ENCODE results near the gene SCD5.

The SCD5 gene

DNA sequence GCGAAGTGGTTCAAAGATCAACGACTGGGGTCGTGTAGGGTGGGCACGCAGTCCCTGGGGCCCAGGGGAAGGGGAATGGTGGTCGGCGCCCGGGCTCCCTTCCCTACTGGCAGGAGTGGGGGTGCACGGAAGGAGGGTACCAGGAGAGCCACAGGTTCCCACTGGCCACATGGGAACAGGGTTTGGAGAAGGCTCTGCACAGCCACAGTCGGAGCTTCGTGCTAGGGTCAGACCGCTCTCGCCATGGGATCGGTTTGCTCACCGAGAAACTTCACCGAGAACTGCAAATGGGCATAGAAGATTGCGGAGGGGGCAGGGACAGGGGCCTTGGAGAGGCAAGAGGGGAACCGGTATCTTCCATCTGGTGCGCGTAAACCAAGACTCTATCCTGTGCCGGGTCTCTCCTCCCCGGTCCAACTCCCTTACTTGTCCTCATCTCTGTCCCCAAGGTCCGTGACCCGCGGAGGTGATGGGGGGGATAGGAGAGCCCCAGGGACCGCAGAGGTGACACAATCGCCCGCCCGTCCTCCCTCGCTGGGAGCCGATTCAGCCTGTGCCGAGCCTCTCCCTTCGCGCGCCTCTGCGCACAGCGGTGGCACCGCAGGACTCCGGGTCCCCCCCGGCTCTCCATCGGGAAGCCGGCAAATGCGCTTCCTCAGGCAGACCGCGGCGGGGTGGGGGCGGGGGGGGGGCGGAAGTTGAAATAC lies 1.0 kb downstream of the SCD5 start:
- in situ Hi-C loops (cut with MboI; ENCODE audit: low sequenced_read_pairs): no loop called here

DNA sequence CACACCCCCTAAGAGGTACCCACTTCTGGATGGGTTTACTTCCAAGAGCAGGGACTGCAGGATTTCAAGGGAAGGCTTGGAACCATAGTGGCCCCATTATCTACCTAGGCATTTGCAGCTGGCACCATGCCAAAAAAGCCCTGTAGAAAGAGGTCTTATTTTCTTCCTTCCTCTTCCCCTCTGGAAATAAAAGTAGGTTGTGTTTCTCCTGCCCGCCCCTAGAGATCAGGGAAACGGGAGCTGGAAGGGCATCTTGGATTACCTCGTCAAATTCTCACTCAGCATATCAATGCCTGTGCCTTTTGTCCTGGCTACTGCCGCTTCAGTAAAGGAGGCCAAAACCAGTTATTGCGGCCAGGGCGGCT lies 1.6 kb downstream of the SCD5 start:
- in situ Hi-C loops (cut with MboI; ENCODE audit: low sequenced_read_pairs): no loop called here

DNA sequence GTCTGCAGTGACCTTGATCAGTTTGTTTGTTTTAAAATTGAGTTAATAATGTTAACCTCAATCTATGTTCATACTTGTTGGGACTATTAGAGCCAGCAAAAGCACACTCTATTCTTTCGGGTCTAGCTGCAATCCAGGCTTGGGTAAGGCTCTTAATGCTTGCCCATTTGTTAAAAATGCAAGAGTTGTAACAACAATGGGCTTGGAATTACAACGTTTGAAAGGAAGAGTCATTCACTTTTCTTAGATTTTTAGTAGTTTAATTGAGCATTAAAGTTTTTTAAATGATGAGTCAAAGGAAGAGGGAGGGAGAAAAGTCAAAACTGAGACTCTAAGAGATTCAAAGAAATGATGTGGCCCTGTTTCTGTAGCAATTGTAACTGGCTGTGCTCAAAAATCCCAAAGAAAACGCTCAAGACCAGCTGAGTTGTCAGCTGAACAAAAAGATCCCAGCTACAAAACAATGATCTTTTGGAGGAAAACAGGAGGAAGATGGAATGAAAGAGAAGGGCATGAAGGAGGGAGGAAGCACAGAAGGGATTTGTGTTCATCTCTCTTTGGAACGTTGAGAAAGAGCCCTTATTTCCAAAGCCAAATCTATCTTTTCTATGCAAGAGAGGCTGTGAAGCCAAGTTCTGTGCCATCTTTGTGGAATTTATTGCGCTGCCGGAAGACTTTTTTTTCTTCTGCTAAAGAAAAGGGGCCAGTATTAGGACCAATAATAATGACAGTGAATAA lies 5.5 kb downstream of the SCD5 start:
- in situ Hi-C loops (cut with MboI; ENCODE audit: low sequenced_read_pairs): no loop called here

DNA sequence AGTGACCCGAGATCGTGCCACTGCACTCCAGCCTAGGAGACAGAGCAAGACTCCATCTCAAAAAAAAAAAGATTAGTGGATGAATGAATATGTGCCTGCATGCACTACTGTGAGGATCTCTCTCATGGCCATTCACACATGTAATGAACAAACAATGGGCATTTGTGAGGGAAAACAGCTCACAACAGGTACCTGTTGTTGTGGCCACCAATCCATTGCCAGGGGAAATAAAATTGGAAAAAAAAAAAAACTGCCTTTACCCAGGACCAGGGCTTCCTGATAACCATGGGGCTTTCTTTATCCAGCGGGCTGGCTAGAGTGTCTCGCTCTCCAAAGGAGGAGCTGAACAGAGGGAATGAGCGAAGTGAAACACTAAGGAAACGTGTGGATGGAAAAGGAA lies 7.4 kb downstream of the SCD5 start:
- in situ Hi-C loops (cut with MboI; ENCODE audit: low sequenced_read_pairs): no loop called here

DNA sequence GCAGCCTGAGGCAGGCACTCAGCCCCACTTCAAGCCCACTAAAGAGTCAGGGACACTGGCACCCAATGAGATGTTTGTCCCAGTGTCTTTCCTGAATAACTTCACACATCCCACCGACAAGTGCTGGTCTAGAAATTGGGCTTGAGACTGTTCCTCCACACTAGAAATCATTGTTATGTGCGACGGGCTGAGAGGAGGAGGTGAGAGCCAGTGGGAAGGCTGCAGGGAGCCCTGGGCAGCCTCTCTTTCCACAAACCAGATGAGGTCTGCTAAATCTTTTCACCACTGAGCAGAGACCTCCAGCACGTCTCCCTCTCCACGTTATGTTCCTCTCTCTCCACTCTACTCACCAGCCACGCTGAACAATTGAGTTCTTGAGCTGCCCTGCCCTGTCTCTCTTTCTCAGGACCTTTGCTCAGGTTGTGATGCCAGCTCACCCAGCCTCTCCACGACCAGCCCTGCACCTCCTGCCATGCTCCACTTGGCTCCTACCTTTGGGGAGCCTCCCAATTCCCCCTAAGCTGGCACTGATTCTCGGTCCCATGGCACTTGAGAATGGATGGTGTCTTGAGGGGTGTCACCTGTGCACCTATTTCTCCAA lies 8.4 kb downstream of the SCD5 start:
- in situ Hi-C loops (cut with MboI; ENCODE audit: low sequenced_read_pairs): no loop called here

DNA sequence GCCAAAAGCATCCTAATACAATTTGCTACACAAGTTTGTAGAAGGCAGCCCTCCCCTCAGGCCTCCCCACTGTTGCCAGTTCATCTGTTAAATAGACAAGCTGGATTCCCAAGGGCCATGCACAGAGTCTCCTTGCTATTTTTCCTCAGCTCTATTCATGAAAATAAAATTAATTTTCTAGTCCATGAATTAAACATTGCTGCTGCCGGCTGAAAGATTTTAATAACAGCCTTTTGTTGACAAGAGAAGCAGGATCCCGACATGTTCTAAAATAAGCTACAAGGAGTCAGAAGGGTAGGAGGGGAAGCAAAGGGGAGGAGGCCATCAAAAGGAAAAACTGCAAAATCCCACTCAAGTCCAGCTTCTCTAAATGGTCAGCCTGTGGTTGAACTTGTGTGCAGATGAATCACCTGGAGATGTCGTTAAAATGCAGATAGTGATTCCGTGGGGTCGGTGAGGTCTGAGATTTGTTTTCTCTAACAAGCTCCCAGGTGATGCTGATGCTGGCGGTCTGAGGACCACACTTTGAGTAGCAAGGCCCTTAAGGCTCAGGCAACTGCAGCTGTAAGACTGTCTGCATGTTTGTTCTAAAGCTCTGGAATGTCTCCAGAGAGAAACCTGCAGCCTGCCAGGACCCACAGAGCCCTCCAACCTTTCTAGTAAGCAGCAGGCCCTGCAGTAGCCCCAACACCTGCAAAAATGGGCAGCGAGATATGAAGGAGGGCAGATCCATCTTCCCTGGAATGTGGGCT lies 9.4 kb downstream of the SCD5 start:
- in situ Hi-C loops (cut with MboI; ENCODE audit: low sequenced_read_pairs): no loop called here

DNA sequence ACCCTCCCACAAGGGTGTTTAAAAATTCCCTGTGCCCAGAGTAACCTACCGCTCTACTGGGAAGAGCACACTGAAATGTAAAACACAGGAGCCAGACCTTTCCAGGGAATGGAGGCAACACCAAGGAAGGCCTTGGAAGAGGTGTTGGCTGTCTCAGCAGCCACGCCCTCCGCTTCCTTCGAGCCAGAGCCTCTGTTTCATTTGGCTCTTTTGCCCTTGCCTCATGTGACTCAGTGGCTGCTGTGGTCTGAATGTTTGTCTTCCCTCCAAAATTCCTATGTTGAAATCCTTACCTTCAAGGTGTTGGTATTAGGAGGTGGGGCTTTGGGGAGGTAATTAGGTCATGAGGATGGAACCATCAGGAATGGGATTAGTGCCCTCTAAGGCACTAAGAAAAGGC lies 11.3 kb downstream of the SCD5 start:
- in situ Hi-C loops (cut with MboI; ENCODE audit: low sequenced_read_pairs): no loop called here

DNA sequence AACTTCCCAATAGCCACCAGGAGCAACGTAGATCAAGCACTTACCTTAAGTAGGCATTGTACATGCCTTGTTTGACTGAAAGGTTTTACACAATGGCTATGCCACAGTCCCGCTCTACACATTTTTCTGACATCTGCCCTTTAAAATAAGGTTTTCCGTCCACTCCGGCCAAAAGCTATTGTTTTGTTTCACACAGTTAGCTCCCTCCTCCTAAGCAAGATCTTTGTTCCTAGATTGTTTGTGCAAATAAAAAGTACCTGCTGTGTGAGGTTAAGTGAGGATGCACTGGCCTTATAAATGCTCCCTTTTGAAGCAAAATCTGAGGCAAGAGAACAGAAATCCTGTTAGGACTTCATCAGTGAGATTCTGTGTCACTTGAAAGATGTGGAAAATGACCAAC lies 11.8 kb downstream of the SCD5 start:
- in situ Hi-C loops (cut with MboI; ENCODE audit: low sequenced_read_pairs): no loop called here

DNA sequence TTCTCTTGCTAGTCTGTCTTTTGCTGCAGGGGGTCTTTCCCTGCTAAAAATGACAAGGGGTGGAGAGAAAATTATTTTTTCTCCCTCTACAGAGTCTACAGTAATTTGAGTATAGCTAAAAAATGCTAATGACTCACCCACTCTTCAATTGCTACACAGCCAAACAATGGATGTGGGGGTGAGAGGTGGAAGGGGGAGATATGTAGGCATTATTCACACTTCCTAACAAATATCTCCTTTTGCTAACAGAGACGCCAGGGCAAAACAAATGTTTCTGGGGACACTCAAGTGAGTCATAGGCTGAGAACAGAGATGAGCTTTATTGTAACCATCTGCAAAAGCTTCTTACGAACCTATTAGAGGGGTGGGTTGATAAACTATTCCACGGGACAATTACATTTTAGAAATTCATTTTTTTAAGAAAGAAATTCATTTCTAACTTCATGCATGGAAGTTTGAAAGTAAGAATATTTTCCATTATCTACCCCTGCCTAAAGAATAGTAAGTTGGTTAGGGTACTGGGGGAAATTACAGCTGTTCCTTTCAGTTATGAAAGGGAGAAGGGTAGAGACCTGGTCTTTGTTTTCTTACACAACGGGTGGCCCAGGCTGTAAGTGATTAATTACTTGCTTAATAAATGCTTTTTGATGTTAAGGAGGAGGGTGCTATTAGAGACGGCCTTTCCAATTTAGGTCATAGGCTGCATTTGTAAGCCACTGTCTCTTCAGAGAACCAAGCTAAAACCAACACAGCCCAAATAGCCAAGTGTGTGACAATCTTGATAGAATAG lies 12.8 kb downstream of the SCD5 start:
- in situ Hi-C loops (cut with MboI; ENCODE audit: low sequenced_read_pairs): no loop called here

DNA sequence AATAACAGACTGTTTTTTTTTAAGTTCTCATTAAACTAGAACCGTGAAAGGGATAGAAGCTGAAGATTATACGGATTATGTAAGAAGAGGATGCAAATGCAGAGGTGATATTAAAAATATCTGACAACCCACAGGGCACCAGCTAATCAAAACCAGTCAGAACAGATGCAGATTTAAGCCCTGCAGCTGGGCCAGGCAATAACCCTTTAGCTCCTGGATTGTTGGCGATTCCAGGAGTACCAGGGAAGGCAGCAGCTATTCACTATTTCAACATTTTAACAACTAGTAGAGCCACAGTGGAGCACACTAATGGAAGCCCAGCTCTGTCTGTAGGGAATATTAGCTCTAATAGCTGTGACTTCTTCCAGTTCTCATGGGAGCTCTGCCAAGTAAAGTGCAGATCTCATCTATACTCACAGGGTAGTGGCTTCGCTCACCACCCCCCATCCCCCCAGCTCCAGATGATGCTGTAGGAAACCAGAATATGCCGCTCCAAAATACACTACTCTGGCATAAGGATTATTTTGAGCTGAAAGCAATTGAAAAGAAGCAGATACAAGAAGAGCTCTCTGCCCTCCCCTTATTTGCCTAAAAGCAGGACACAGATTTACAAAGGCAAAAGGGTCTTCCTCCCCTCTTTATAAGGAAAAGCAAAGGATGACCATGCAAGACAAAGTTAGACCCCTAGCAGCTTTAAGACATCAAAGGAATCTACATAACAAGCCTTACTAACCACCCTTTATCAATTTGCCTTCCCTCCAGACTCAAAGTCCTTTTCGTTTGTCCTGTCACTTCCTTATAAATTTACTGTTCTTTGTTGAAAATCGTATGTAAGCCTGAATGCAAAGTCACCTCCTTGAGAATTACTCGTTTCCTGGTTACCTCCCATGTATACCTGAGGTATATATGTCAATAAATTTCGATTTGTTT lies 13.7 kb downstream of the SCD5 start:
- in situ Hi-C loops (cut with MboI; ENCODE audit: low sequenced_read_pairs): no loop called here

DNA sequence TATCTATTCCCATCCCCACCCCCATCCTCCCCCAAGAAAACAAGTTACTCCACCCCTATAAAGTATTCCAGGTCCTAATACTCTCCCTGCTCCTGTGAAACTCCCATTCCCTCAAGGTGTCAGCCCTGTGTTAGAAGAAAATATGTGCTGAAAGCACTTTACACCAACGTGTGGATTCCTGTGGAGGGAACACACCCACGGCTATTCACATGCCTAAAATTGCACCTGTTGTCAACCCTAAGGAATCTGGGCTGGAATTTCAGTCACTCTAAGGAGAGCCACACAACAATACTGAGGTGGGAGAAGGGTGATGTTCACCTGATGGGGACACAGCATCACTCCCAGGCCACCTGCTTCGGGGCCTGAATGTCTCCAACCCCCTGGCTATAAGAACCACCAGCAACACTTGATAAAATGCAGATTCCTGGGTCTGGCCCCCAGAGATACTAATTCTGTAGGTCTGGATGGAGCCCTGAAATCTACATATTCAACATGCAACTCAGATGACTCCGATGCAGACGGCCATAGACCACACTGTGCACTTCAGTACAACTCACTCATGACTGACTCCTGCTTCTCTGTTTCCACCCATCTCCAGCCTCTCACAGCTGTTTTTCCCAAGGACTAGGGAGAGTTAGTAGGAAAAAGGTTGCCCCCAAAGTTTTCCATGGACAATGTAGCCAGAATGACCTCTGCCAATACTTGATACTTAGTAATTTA lies 15.8 kb downstream of the SCD5 start:
- in situ Hi-C loops (cut with MboI; ENCODE audit: low sequenced_read_pairs): no loop called here

DNA sequence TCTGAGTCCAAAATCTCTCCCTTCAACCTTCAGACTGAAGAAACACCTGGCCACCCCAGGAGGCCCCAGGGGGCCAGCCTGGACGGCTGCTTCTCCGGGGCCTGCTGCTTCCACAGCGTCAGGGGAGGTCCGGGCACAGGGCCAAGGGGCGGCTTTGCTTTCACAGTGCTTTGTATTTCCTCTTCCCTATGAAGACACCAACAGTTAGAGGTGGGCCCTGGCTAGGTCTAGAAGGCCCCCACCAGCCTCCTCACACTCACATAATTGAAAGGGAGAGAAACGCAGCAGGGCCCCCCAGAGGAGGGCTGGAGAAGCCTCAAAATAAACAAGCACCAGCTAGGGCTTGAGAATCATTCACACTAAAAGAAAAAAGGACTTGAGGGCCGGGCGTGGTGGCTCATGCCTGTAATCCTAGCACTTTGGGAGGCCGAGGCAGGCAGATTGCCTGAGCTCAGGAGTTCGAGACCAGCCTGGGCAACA lies 17.8 kb downstream of the SCD5 start:
- in situ Hi-C loops (cut with MboI; ENCODE audit: low sequenced_read_pairs): no loop called here

DNA sequence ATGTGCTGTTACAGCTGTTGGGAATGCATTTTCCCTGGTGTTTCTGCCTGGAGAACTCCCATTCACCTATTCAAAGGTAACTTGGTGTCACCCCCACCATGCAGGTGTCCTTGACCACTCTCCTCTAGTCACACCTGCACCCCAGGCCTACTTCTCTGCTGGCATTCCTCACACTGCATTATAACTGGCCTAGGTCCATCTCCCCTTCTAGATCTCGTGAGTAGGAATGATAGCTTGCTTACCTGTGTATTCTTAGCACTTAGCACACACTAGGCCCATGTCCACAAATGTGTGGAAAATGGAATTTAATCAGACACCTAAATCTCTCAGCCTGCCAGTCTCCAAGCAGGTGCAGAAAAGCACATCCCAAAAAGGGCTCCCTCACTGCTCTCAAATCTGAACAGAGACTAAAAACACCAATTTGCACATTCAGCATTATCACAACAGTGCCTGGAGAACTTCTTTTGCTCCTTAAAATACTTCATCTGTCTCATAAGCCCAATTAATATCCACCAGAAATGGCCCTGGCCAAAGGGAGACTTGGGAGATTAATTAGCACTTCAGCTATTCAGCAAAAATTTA lies 18.3 kb downstream of the SCD5 start:
- in situ Hi-C loops (cut with MboI; ENCODE audit: low sequenced_read_pairs): no loop called here

DNA sequence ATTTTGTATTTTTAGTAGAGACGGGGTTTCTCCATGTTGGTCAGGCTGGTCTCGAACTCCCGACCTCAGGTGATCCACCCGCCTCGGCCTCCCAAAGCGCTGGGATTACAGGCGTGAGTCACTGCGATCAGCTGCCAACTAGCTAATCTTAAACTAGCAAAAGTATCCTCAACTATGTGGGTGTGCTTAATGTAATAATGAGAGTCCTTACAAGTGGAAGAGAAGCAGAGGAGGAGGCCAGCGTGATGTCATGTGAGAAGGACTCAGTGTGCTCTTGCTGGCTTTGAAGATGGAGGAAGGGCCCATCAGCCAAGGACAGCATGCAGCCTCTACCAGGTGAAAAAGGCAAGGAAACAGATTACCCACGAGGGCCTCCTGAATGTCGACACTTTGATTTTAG lies 19.6 kb downstream of the SCD5 start:
- in situ Hi-C loops (cut with MboI; ENCODE audit: low sequenced_read_pairs): no loop called here

DNA sequence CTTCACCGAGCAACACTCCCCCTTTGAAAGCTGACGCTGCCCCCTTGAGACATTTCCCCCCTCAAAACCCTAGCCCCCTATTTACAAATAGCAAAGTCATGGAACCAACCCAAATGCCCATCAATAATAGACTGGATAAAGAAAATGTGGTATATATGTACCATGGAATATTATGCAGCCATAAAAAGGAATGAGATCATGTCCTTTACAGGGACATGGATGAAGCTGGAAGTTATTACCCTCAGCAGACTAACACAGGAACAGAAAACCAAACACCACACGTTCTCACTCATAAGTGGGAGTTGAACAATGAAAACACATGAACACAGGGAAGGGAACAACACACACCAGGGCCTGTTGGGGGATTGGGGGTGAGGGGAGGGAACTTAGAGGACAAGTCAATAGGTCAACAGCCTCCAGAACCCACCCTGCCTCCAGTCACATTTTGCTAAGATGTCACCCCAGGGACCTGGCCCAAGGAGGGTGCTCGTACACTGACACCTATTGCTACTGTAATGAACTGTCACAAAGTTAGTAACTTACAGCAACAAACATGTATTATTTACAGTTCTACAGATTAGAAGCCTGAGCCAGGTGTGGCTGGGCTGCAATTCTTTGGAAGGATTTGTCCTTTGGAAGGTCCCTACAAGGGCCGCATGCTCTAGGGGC lies 20.6 kb downstream of the SCD5 start:
- in situ Hi-C loops (cut with MboI; ENCODE audit: low sequenced_read_pairs): no loop called here

DNA sequence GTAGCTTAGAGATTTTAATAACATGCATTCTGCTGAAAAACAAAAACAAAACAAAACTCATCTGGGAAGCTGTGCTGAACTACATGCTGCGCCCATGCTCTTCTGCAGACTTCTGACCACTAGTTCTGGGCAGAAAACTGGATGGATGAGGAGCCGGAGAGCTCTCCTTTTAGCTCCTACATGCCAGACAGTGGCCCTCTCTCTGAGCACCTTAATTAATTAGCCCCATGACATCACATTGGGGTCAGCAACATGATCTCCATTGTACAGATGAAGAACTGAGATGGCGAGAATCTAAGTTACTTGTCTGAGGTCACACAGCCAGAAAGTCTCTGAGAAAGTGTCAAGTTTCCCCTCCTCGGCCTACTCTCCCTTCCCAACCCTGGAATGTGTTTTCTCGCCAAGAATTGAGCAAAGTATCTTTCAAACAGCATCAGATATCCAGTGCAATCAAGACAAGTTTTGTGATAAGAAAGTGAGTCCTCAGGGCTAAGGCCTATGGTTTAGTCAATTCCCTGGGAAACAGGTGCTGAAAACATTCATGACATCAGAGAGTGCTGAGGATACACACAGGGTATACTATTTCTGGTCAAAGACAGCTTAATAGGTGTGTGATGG lies 21.6 kb downstream of the SCD5 start:
- in situ Hi-C loops (cut with MboI; ENCODE audit: low sequenced_read_pairs): no loop called here

DNA sequence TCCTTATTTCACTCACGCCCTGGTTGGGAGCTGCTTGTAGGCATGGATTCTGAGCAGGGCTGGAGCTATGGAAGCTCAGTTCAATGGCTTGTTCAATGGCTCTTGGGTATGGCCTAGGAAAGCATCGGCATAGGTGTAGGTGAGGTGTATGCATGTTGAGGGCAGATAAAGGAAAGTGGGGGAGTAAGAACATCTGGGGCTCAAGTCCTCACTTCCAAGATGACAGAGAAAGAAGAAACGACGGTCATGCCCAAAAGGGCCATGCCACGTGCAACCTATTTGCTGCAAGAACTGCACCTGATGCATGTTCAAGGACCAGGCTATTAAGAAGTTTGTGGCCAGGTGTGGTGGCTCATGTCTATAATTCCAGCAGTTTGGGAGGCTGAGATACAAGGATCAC lies 23.4 kb downstream of the SCD5 start:
- in situ Hi-C loops (cut with MboI; ENCODE audit: low sequenced_read_pairs): no loop called here

DNA sequence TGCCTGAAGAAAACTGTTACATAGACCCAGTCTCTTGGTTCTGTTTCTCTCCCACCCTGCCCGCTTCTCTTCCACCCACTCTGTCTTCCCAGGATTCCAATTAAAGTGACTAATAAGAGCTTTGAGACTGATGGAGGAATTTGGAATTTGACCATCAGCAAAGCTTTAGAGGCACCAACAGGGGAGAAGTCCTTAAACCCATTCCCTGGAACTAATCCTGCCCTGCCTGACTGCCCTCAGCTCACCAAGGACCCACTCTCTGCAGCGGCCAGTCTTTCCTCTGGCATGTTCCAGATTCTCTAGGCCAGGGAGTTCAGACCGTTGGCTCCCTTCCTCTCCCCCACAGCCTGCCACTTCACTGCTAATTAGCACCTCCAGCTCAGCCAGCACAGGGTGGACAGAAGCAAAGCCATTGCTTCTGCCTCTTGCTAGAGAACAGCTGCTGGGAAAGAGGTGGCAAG lies 23.9 kb downstream of the SCD5 start:
- in situ Hi-C loops (cut with MboI; ENCODE audit: low sequenced_read_pairs): no loop called here
